Activated CD8-positive, alpha-beta memory T cell treated with anti-CD3 and anti-CD28 coated beads, Interleukin-2, amount 50 U/mL, for 24 hours (primary cell): Measurements from ENCODE around the gene ZBTB25.

ENCODE experiments used
- DNase-seq: peaks from one replicate; pipeline ENCODE4 v3.0.0-alpha.2; 2020; ENCODE audit errors: extremely low read depth

ZBTB25 gene

DNA sequence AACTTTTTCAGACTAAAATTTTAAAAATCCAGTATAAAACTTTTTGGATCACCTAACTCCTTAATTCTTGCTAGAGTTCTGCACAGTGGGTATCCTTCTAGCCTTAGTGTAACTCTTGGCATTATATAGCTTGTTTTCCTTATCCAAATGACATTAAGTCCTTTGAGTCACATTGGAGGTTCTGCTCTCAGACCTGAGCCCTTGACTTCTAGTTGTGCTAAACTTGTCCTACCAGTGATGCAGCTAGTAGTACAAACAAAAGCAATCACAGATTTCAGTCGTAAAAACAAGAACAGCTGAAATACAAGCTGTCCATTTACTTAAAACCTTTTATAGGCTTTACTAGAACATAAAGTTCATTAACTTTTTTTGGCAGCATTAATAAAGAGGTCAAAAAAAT lies 11.4 kb upstream of the ZBTB25 start:
- DNase-seq = no peak

DNA sequence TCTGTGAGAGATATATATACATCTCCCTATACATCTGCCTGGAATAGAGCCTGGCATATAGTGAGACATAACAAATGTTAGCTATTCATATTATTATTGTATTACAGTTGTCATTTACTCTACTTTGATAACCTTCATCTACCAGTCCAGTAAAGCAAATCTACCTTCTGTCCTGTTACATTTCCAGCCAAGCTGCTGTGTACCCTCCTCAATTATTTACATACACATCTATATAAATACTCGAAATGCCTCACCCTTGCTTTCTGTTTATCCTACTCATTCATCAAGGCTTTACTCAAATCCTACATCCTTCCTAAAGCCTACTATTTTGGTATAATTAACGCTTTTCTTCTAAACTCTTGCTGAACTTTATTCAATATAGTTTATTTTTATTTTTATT lies 9.6 kb upstream of the ZBTB25 start:
- no peak for DNase-seq

DNA sequence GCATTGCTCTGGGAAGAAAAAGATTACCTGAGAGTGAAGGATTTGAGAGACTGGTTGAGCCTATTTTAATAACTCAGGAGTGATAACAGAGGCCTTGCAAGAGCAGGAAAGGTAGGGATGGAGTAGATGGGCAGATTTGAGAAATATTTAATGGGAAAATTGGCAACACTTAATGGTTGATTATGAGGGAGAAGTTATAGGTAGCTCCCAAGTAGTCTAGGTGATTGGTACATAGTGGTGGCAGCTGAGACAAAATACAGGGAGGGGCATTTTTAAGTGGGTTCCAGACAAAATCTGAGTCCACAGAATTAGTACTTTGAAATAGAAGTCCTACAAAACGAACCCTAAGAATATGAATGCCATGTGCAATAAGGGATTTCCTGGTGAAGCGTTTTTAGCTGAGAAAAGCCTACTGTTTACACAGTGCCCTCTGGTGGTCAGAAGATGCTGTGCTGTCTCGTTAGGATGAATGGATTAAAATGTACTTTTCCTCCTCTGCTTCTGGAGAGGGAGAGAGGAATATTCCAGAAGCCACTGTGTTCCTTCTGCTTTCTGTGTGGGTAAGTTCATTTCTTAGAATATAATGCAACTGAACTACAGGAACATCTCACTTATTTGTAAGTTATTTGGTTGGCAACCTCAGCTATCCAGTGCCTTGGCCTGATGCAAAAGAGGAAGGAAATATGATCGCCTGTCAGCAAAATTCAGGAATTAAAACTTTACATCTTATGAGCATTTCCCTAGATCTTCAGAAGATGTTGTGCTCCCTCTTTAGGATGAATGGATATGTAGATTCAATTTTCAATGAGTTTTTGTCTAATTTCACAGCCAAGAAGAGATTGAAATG lies 7.4 kb upstream of the ZBTB25 start:
- peak; percentile 40 for DNase-seq

DNA sequence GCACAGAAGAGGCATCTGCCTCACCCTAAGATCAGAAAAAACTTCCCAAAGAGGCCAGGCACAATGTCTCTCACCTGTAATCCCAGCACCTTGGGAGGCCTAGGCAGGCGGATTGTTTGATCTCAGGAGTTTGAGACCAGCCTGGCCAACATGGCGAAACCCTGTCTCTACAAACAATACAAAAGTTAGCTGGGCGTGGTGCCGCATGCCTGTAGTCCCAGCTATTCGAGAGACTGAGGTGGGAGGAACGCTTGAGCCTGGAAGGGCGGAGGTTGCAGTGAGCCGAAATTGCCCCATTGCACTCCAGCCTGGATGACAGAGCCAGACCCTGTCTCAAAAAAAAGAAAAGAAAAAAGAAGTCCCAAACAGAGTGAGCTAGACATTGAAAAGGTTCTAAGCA lies 5.4 kb upstream of the ZBTB25 start:
- DNase-seq = no peak

DNA sequence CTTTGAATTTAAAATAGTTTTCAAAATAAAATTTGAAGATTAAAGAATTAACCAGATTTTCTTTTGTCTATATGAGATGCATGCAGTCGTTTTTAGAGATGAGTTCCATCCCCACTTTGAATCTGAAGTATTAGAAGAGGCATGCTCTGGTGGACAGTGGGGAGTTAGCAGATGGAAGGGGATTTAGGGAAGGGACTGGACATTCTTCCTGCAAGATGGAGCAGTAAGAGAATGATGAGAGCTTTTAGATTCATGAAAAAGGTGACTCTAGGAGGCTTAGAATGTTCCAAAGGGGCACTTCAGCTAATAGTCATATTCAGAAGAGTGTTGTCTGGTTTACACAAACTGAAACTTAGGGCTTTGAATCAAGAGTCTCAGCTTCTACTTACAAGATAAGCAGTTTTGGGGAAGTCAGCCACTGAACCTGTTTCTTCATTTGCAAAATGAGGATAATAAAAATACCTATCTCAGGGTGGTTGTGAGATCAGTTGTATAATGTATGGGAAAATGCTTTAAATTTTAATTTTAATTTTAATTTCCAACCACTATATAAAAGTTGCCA lies 4.7 kb upstream of the ZBTB25 start:
- no peak for DNase-seq

DNA sequence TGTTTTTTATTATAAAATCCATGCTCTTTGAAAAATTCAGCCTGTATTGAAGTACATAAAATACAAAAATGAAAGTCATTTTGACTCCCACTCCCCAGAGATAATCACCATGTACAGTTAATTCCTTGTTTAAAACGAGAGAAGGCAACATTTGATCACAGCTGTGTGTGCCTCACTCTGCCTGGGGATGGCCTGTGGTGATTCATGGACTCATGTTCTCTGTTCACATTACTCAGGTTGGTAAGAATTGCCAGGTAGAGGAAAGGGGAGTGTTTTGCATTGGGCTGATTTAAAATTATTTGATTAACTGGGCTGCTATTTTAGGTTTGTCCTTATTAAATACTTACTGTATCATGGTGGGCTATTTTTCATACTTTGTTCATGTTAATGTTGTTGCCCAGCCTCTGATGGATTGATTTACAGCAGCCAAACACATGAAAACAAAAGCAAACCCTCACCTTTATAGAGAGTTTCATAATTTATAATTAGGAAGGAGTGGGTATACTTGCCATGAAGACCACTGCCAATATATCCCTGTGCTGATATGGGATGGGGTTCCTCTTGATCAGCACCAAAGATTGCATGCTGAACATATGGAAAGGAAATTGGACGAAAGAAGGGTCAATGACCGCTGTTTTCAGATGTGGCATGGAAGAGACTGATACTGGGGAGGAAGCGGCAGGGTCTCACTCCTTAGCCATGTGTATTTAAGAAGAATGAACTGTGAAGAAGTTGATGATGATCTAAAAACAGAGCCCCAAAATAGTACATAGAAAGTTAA lies 3.9 kb upstream of the ZBTB25 start:
- DNase-seq = no peak

DNA sequence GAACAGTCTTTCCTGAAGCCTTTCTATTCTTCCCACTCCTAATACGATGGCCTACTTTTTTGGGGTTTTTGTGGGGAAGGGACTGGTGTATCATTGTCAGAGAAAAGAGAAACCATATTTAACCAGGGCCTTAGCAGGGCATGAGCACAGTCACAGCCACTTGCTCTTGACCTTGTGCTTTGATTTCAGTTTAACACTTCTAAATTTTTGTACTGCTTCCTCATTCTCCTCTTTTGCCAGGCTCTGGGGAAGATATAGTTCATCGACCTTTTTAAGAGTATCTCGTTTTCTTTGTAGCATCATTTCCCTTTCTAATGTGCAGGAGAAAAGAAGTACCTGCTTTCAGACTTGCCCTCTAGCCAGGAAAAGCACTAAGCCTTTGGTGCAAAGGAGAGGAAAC lies 3.1 kb upstream of the ZBTB25 start:
- DNase-seq = no peak

DNA sequence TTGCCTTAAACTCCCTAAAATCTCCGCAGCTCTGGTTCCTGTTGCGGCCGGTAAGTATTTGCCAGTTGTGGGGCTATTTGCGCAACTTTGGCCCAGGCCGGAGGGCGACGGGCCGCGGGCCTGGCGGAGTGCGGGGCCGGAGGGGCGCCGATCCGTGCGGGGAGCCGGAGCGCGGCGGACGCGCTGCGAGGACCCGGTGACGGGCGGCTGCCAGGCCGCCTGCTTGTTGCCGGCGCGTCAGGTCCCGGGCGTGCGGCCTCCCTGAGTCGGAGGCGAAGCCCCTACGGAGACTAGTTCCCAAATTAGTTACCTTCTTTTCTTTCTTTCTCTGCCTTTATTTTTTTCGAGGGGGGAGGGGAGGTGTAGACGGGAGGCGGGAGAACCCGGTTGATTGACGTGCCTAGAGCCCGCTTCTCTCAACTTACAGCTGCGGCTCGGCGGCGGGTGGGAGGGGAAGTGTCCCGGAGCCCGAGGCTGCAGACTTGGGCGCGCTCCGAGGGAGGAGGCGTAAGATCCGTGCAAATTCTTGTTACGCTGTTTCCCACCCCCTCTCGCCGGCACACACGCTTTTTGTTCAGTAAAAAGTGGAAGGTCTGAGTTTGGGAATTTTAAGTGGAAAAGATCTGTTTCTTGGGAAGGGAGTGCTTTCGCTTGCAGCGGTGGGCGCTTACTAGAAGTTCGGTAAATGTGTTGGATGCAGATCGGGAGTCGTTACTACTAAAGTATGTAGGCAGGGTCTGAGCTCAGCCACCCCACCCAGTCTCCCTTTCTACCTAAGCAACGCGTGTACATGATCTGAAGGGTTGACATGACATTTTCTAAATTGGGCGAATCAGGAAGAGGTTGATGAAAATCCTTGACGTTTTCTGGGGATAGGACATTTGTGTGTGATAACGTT lies 1.5 kb upstream of the ZBTB25 start:
- peak; percentile 64 for DNase-seq

DNA sequence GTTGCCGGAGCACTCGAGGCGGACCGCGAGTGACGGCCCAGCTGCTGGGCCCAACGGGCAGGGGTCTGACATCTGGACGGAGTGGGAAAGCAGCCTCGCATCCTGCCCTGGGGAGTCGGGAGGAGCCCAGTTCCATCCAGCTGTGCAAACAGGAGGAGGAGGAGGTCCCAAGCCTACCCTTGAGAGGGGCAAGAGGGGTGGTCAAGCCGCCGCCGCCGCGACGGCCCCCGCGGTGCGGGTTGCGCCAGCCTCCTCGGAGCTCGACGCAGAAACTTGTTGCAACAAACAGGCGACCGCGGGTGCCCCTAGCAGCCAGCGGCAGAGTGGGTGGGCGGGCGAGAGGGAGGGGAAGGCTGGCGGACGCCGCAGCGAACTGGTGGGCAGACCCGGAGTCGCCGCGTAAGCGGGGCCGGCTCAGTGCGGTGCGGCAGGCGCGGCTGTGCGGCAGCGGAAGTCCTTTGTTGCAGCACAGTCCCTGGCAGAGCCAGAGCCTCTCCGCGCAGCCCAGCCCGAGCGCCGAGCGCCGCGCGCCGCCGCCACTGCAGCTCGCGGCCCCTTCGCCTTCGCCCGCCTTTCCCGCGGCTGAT lies 765 bp upstream of the ZBTB25 start, which contains the start of gene ZBTB1:
Gene ZBTB1, plus strand, starts transcription at position 461 of the 587 bp plus-strand sequence. CDS start 16,735 bp downstream, outside the sequence.
- peak; percentile 75 for DNase-seq

DNA sequence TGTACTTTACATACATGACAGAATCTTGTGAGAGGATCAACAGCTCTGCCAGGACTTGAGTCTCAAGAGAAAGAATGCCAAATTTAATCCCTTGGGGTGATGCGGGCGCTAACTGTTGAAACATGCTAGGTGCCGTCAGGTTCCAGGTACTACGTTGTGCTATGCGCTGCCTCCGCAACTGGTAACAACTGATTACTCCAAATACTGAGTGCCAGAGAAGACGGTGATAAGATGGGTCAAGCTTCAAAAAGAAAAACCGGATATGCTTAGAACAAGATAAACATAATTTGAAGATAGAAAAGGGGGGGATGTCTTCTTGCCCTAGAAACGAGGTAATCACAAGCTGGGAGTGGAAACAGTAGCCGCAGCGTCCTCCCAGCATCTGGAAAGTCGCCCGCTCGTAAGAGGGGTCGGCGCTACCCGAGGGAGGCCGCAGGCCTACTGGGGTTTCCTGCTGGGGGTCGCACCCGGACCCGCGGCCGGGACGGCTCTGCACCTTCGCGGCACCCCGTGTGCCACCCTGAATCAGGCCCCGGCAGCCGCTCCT lies 678 bp downstream of the ZBTB25 start:
- no peak for DNase-seq

DNA sequence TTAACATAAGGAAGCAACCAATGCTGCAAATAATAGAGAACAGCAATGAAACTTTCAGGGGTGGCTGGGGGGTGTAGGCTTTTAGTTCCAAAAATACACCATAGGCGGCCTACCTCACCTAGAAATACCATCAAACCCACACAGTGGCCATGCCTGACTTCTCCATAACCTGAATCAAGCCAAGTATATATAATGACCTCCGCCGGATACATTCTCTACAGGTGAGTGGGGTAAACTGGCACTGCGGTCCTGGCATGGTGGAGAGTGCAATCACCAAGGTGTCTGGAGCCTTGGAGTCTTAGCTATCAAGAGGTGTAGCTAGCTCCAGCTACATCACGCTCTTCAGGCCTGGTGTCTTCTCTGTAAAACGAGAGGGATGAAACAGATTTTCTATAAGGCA lies 1.2 kb downstream of the ZBTB25 start:
- DNase-seq = no peak

DNA sequence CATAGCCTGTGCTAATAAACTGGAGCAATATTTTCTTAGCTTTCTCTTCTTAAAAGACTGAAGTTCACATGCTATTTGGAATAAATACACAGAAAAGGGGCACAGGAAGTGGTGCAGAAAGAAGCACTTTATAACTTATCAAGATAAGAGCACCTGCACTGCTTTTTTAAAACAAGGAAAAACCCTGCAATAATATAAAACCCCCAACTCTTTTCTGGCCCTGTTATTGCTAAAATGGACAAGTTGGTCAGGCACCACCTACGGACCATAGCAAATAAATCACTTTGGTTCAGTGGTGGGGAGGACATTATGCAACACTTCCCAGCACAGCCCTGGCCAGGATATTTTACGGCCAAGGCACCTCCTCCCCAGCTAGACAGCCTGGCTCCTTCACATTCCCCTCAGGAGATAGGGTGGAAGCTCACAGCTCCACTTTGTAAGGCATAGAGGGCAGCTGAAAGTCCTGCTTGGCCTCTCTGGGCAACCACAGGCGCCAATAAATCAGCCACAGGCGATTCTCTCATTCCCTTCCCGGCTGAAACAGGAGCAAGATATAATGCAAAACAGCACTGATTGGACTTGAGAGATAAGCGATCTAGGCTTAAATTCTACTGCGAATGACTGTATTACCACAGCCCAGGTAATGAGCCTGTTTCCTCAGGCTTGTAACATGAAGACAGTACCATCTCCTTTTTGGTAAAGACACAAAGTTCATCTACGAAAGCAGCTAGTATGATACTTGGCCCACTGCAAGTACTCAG lies 2.0 kb downstream of the ZBTB25 start:
- no peak for DNase-seq

DNA sequence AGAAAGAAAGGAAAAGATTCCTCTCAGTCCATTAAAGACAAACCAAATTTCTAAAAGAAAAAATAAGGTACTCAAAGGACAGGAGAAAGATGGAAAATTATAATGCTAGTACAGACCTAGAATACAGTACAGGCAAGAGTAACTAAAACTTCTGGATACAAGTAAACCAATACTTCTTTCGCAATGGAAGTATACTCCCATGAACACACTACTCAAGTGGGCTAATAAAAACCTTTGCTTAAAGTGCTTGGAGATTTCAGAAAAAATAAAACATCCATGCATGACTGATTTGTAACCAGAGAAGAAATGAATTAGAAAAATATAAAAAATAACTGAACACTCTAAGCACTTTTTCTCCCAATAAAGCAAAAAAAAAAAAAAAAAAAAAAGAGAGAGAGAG lies 3.5 kb downstream of the ZBTB25 start:
- DNase-seq = no peak

DNA sequence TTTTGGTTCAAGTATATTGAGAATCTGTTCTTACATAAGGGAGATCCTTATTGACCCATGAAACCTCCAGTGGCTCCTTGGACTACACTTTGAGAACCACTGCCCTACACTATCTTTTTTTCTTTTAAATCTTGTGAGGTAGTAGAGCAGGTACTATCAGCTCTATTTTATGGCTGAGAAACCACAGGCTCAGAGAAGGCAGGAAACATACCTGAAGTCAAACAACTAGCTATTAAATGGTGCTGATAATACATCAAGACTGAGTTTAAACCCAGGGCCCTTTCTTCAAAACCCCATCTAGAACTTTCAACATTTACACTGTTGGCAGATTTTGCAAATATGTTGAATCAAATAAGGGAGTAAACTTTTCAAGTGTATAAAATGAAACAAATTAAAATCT lies 6.9 kb downstream of the ZBTB25 start:
- DNase-seq = no peak

DNA sequence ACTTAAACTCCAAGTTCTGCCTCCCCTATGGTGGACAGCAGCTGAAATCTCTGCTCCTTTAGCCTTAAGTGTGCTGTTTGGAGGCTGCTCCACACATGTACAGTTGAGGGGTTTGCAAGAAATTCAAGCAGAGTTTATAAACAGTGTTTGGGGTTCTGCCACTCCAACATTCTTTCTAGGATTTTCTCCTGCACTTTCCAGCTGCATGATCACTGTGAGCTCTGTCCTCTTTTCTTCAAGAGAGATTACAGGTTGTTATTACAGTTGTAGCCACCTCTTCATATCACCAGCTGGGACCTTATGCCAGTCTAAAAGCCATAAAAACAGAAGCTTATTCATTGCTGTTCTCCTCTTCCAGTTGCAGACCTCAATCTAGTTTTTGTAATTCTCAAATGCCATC lies 8.4 kb downstream of the ZBTB25 start:
- DNase-seq = no peak

DNA sequence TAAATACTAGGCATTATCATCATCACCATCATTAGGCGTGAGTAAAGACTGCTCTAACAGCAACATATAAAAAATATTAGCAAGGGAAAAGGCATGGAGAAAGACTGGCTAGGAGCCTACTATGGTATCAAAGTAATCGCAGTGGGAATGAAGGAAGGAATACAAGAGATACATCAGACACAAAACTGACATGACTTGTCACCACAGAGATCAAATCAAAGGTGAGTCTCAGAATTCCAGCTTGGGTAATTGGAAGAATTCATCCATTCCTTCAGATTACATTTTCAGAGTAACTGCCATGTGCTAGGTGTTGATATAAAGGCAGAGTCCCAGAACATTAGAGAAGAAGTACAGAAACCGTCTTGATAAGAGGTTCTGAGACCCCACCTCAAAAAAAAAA lies 10.2 kb downstream of the ZBTB25 start:
- no peak for DNase-seq

DNA sequence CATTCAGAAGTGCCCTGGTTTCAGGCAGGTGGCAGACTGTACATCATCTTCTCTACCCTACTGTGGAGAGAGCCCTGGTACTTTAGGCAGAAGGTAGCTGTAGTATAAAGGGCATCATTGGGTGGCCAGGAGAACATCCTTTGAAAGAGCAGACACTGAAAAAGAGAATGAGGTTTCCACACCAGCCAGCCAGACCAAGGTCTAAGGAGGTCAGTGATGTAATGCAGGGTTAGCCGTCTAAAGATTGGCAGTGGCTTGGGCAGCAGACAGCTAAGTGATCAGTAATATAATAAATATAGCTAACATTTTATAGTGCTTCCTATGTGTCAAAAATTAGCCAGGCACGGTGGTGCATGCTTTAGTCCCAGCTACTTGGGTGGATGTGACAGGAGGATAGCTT lies 12.0 kb downstream of the ZBTB25 start:
- no peak for DNase-seq

DNA sequence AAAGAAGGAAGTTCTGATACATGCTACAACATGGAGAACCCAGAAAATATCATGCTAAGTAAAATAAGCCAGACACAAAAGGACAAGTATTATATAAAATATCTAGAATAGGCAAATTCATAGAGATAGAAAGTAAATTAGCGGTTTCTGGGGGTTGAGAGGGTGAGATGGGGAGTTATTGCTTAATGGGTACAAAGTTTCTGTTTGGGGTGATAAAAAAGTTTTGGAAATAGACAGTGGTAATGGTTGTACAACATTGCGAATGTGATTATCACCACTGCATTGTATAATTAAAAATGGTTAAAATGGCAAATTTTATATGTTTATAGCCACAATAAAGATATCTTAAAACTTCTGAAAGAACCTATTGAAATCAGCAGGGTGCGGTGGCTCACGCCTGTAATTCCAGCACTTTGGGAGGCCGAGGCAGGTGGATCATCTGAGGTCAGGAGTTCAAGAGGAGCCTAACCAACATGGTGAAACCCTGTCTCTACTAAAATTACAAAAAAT lies 15.0 kb downstream of the ZBTB25 start:
- DNase-seq = no peak

DNA sequence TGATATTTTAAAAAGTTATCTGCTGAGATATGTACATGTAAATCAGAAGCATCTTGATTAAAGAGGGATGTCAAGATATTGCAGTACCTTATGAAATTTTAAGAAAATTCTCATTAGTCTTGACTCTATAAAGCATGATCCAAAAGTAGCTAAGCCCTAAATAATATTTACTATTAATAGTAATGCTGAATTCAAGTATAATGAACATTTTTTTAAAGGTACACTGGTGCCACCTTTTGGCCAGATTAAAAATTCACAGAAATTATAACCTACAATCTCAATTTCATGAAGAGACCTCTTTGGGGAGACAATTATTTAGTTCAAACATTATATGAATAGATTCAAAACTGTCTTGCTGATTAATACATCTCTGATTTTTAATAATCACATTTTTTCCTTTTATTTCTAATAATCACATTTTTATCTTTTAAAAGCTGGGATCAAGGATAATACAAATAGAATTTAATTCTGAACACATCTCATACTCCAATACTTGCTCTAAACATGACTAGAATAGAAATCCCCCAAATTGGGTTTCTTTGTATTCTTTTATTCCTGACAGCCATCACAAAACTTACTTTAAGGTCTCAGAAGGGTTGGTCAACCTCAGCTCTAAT lies 24.9 kb downstream of the ZBTB25 start:
- no peak for DNase-seq

DNA sequence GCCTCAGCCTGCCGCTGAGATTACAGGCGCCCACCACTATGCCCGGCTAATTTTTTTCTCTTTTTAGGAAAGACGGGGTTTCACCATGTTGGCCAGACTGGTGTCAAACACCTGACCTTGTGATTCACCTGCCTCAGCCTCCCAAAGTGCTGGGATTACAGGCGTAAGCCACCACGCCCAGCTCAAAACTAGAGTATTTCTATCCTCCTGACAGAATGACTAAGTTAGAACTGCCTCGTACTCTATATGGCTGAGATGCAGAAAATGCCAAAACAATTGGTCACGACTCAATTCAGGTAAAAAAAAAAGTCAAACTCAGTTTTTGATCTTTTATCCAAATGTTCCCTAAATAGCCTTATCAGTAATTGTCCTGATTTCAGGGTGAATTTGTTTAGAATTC lies 27.2 kb downstream of the ZBTB25 start:
- DNase-seq = no peak
